Lower lobe of right lung (tissue), 2 donors: ENCODE measurements around the gene XCL2. TPM values are rescaled to one million over a fixed set of nuclear protein-coding genes. Genes with fewer than 3 reads are reported as not detected.
A peak's percentile ranks its signal among the peaks of the same experiment; 100 is the strongest.
"Not testable (repeated sequence)": the region's sequence is repeated elsewhere in the genome, so short reads cannot be mapped to it uniquely, and the experiment has no call there.

Experiments
- ATAC-seq, 2 donors: fragments of 200-7000 bp; cut with Tn5 transposase; one replicate each; pipeline ENCODE4 v1.9.1; 2020 to 2022; ENCODE audit warnings: mild to moderate bottlenecking in 2 of 2, moderate library complexity in 2 of 2
- DNase-seq: peaks from one replicate; pipeline ENCODE4 v3.0.0-alpha.2; 2020
- H3K27ac ChIP-seq: fragments of 200-600 bp; one replicate; pipeline ENCODE4 v1.8.0; 2022
- H3K27me3 ChIP-seq: fragments of 200-600 bp; one replicate; pipeline ENCODE4 v1.8.0; 2022; ENCODE audit warnings: low read depth
- H3K36me3 ChIP-seq: fragments of 200-600 bp; one replicate; pipeline ENCODE4 v1.8.0; 2022; ENCODE audit warnings: mild to moderate bottlenecking
- H3K4me1 ChIP-seq: fragments of 200-600 bp; one replicate; pipeline ENCODE4 v1.8.0; 2022
- H3K4me3 ChIP-seq: fragments of 200-600 bp; one replicate; pipeline ENCODE4 v1.8.0; 2022; ENCODE audit warnings: mild to moderate bottlenecking
- H3K9me3 ChIP-seq: fragments of 200-600 bp; one replicate; pipeline ENCODE4 v1.8.0; 2022
- intact Hi-C: fragments of 100-400 bp; cut with DNase I; formaldehyde crosslinking; loops from one replicate; pipeline ENCODE4 v1.11.0; 2022
- total RNA-seq: library from RNA; stranded (reverse); fragmentation: NEBNext Ultra II Directional; extraction: Animal tissue kit (Norgen Biotek cat#: 25700); gene quantifications from one replicate; pipeline ENCODE4 v1.2.1, GENCODE V29; 2021
- TF ChIP-seq, protein P1 (sequence below): fragments of 200-600 bp; IDR thresholded peaks from one replicate; pipeline ENCODE4 v1.8.0; 2022; ENCODE audit warnings: antibody characterized with exemption, mild to moderate bottlenecking
- donor health status: DM: no; HTN: yes; CAD: no; lungs with severe emphysema.

Gene XCL2
- total RNA-seq, 1 donor from 2014 or later: 2.0 TPM

DNA sequence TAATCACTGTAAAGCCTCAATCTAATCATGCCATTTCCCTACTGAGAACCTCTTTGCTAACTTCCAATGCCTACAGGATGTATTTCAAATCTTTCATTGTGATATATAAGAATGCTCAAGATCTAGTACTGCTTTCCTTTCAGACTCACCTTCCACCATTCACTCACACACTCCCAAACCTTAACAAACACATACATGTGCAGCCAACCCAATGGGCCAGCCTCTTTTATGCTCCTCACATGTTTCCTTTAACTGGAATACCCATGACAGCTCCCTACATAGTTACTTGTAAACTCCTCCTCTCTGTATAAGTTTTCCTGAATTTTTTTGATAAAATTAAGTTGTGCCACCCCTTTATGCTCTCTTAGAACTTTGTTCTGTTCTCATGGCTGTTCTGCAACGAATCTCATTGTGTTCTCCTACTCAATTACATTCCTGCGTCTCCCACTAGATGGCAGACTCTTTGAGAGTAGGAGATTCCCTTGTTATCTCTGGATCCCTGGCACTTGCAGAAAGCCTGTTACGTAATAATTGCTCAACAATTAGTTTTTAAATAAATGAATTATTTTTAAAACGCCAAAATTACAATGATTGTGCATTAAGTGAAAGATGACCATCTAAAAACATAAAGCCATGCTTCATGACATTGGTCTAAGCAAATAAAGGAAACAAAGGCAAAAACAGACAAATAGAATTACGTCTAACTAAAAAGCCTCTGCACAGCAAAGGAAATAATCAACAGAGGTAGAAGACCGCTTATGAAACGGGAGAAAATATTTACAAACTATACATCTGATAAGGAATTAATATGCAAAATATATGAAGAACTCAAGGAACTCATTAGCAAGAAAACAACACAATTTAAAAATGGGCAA lies 2.1 kb upstream of the XCL2 start:
- ATAC-seq: peak; percentile 62 to 63
- TF ChIP-seq, protein P1, sequence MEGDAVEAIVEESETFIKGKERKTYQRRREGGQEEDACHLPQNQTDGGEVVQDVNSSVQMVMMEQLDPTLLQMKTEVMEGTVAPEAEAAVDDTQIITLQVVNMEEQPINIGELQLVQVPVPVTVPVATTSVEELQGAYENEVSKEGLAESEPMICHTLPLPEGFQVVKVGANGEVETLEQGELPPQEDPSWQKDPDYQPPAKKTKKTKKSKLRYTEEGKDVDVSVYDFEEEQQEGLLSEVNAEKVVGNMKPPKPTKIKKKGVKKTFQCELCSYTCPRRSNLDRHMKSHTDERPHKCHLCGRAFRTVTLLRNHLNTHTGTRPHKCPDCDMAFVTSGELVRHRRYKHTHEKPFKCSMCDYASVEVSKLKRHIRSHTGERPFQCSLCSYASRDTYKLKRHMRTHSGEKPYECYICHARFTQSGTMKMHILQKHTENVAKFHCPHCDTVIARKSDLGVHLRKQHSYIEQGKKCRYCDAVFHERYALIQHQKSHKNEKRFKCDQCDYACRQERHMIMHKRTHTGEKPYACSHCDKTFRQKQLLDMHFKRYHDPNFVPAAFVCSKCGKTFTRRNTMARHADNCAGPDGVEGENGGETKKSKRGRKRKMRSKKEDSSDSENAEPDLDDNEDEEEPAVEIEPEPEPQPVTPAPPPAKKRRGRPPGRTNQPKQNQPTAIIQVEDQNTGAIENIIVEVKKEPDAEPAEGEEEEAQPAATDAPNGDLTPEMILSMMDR: peak; percentile 28
- H3K4me1 ChIP-seq, H3K27me3 ChIP-seq, H3K9me3 ChIP-seq, intact Hi-C loops, DNase-seq, H3K4me3 ChIP-seq, H3K36me3 ChIP-seq, H3K27ac ChIP-seq: not testable (repeated sequence)

DNA sequence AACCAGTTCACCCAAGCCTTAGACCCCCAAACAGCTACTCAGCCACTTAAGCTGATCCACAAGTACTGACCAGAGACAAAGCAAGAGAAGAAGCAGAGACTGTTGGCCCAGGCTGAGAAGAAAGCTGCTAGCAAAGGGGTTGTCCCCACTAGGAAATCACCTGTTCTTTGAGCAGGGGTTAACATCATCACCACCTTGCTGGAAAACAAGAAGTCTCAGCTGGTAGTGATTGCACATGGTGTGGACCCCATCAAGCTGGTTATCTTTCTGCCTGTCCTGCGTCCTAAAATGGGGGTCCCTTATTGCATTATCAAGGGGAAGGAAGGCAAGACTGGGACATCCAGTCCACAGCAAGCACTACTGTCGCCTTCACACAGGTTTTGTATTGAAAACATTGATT lies 819 bp downstream of the XCL2 start:
- H3K9me3 ChIP-seq, H3K27ac ChIP-seq, H3K4me1 ChIP-seq, intact Hi-C loops, H3K36me3 ChIP-seq, H3K4me3 ChIP-seq, H3K27me3 ChIP-seq, ATAC-seq, DNase-seq: not testable (repeated sequence)

DNA sequence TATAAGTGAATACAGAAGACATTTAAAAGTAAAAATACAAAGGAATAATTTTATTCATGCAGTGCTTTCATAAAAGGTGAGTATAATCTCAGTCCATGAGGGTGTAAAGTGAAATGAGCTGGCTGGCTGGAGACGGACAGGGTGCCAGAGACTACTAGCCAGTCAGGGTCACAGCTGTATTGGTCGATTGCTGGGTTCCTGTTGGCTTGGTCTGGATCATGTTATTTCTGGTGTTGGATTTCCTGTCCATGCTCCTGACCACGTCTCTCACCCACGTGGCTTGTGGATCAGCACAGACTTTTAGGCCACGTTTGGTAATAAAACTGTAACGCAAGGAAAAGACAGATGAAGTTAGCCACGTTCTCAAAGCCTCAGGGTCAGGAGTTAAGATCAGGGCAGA lies 3.0 kb downstream of the XCL2 start:
- H3K36me3 ChIP-seq, DNase-seq, H3K9me3 ChIP-seq, intact Hi-C loops, H3K4me3 ChIP-seq, H3K4me1 ChIP-seq, H3K27me3 ChIP-seq, ATAC-seq, H3K27ac ChIP-seq: not testable (repeated sequence)

DNA sequence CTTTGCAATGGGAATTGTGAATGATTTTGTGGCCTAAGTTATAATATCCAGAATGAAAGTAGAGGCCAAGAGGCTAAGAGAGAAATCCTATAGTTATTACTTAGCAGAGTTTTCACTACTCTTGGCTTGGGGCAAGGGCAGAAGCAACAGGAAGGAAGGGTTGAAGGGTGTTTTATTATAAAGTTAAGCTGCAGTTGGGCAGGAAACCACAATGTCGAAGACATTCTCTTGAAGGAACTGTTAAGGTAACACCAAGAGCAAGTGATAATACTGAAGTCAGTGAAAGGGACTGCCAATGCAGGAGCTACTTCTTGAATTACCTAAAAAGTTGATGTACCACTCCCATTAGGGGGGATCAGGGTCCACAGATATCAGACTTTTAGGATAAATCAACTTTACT lies 8.3 kb downstream of the XCL2 start:
- ATAC-seq (peak; percentile 27 to 45), DNase-seq (no peak)
- intact Hi-C loops: no loop called here
- H3K9me3 ChIP-seq: no peaks in the 10 kb centered on the region
- no peaks in the 10 kb centered on the region for H3K27me3 ChIP-seq
- no peaks in the 10 kb centered on the region for H3K4me1 ChIP-seq
- H3K27ac ChIP-seq: no peak overlapping the region
- H3K36me3 ChIP-seq: no peaks in the 10 kb centered on the region
- no peak overlapping the region for H3K4me3 ChIP-seq
- TF ChIP-seq, protein P1: no peak

DNA sequence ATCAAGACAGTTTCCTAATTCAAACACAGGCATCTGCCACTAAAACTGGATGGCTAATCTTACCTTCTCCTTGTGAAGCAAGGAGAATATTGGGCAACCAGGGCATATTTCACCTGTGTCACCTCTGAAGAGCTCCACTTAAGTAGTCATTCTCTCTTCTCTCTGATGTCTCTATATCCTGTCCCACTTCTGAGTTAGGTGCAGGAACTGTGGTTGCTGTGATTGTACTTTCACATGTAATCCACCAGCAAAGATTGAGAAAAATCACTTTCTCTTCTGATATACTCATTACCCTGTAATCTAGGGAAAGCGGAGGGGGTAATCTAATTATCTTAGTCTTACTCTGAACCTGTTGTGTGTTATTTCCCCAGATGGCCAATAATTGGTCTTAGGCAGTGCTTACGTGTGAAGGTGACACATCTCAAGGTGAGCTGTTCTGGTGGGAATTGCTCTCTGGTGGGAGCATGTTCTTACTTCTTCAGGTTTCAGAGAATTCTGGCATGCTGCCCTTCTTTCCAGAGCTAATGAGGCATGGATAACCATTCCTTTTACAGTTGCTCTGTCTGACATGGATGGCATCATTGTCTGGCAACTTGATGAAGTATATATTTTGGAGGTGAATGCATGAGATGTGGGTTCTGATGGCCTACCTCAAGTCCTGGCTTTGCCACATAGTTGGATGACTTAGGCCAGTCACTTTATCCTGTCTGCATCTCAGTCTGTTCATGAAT lies 12.0 kb downstream of the XCL2 start:
- intact Hi-C loops: no loop called here
- Histone ChIP-seq H3K4me1 (no peaks in the 10 kb centered on the region), H3K27me3 (no peaks in the 10 kb centered on the region), H3K4me3 (no peak overlapping the region), H3K9me3 (no peaks in the 10 kb centered on the region), H3K27ac (no peak overlapping the region), H3K36me3 (no peaks in the 10 kb centered on the region)
- TF ChIP-seq, protein P1: no peak
- DNase-seq: no peak
- ATAC-seq: no peak

DNA sequence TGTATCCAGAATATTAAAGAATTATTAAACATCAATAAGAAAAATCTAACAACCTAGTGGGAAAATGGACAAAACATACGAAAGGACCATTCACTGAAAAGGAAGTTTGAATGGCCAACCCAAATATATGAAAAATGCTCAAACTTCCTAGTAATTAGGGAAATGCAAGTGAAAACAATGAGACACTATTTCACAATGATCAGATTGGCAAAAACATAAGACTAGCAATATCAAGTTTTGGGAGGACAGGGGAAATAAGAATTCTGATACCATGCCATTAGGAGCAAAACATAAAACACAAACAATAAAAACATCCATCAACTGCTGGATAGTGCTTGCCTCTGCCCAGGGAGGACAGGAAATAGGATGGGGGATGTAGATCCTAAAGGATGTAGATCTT lies 14.3 kb downstream of the XCL2 start:
- H3K4me1 ChIP-seq: no peaks in the 10 kb centered on the region
- H3K27ac ChIP-seq: no peak overlapping the region
- TF ChIP-seq, protein P1: no peak
- H3K4me3 ChIP-seq: no peak overlapping the region
- ATAC-seq: no peak
- no peaks in the 10 kb centered on the region for H3K9me3 ChIP-seq
- intact Hi-C loops: no loop called here
- no peaks in the 10 kb centered on the region for H3K27me3 ChIP-seq
- no peak for DNase-seq
- no peaks in the 10 kb centered on the region for H3K36me3 ChIP-seq
